Endothelial cell of umbilical vein (primary cell): ENCODE results near the gene CLIC6. TPM values are rescaled to one million over a fixed set of nuclear protein-coding genes. Genes with fewer than 3 reads are reported as not detected.
A peak's percentile ranks its signal among the peaks of the same experiment; 100 is the strongest.

Experiments
- Bru-seq: library from RNA; stranded (reverse); fragments of 400-500 nt; gene quantifications from one replicate; lab custom pipeline; 2021; lab: Mats Ljungman, UMichigan
- BruChase-seq, 2 experiments: library from RNA; stranded (reverse); fragments of 400-500 nt; gene quantifications; one replicate each; lab custom pipeline; 2021; lab: Mats Ljungman, UMichigan
- BruUV-seq: library from RNA; stranded (reverse); fragments of 400-500 nt; replicated peaks from 2 replicates; lab custom pipeline; 2021; lab: Mats Ljungman, UMichigan
- CTCF ChIA-PET: fragments of 300-600, 350-600 bp; sonication (Branson Sonifier 250); formaldehyde crosslinking; loops from one replicate; lab custom pipeline; 2021; ENCODE audit warnings: antibody characterized with exemption, inconsistent platforms; lab: Charles Lee
- POLR2A ChIA-PET: fragments of 300-600, 350-600 bp; sonication (Branson Sonifier 250); formaldehyde crosslinking; loops from one replicate; lab custom pipeline; 2021; ENCODE audit warnings: antibody characterized with exemption, inconsistent platforms; lab: Charles Lee
- DNase-seq: peaks from one replicate; pipeline ENCODE4 v3.0.0-alpha.2; 2011; ENCODE audit warnings: low read depth, low spot score
- FAIRE-seq: peaks from 2 replicates; lab custom pipeline; 2011; peaks lifted over from hg19 to GRCh38; lab: Jason Lieb, UNC
- H2AFZ ChIP-seq: 2 replicates; pipeline ENCODE4 v1.6.0; 2012; ENCODE audit warnings: low read depth, low read length, control low read depth, inconsistent platforms
- H3K27ac ChIP-seq: 2 replicates; pipeline ENCODE4 v1.5.1; 2011; ENCODE audit warnings: low read depth, mild to moderate bottlenecking, control low read depth, low read length, moderate library complexity; ENCODE audit not compliant: insufficient read depth
- H3K27me3 ChIP-seq, 2 experiments: 2 replicates each; pipeline versions ENCODE4 v1.6.0 to v1.6.1; 2011; ENCODE audit warnings: low read length in 2 of 2, mixed read lengths in 1 of 2; ENCODE audit not compliant: control insufficient read depth in 2 of 2, insufficient read depth in 2 of 2
- H3K36me3 ChIP-seq, 2 experiments: 2 replicates in 1 of 2; 3 replicates in 1 of 2; pipeline ENCODE4 v1.5.1; 2011; ENCODE audit warnings: low read length in 2 of 2, mild to moderate bottlenecking in 1 of 2, moderate library complexity in 1 of 2; ENCODE audit not compliant: control insufficient read depth in 2 of 2, insufficient read depth in 2 of 2; ENCODE audit errors: extremely low read depth in 1 of 2
- H3K4me1 ChIP-seq: 3 replicates; pipeline ENCODE4 v1.5.1; 2011; ENCODE audit warnings: mild to moderate bottlenecking, low read length; ENCODE audit not compliant: control insufficient read depth, insufficient read depth; ENCODE audit errors: extremely low read depth
- H3K4me2 ChIP-seq: 2 replicates; pipeline ENCODE4 v1.6.1; 2011; ENCODE audit warnings: low read length, control low read depth, mixed read lengths; ENCODE audit not compliant: insufficient read depth
- H3K4me3 ChIP-seq, 3 experiments: fragments of 200-600 bp in 1 of 3; sonication (generic), shearing (Covaris generic) in 1 of 3; replicated peaks in 1 of 3; 2 replicates each; pipeline ENCODE4 v1.5.1; 2011 to 2016; ENCODE audit warnings: control low read depth in 3 of 3, low read length in 3 of 3, mild to moderate bottlenecking in 2 of 3, inconsistent platforms in 1 of 3, low read depth in 1 of 3, moderate library complexity in 1 of 3; ENCODE audit not compliant: insufficient read depth in 1 of 3
- H3K79me2 ChIP-seq: 2 replicates; pipeline ENCODE4 v1.6.0; 2012; ENCODE audit warnings: low read length, inconsistent platforms; ENCODE audit not compliant: control insufficient read depth, insufficient read depth
- H3K9ac ChIP-seq: replicated peaks from 2 replicates; pipeline ENCODE3; 2011; ENCODE audit warnings: low read length, control low read depth; ENCODE audit not compliant: insufficient read depth; ENCODE audit errors: extremely low read depth
- H3K9me1 ChIP-seq: replicated peaks from 3 replicates; pipeline ENCODE4 v1.6.0; 2011; ENCODE audit warnings: mild to moderate bottlenecking, low read length; ENCODE audit not compliant: control insufficient read depth, insufficient read depth; ENCODE audit errors: extremely low read depth
- H3K9me3 ChIP-seq: replicated peaks from 2 replicates; pipeline ENCODE4 v1.5.1; 2012; ENCODE audit warnings: low read length, inconsistent platforms; ENCODE audit not compliant: control insufficient read depth, insufficient read depth
- H4K20me1 ChIP-seq: replicated peaks from 2 replicates; pipeline ENCODE3; 2011; ENCODE audit warnings: mild to moderate bottlenecking, low read length; ENCODE audit not compliant: control insufficient read depth, insufficient read depth; ENCODE audit errors: extremely low read depth
- CTCF ChIP-seq, 2 donors: IDR thresholded peaks; 1 replicate in 1 of 2; 2 replicates in 1 of 2; pipeline ENCODE4 v1.5.1; 2011; ENCODE audit warnings: low read length in 2 of 2, mild to moderate bottlenecking in 2 of 2, moderate library complexity in 2 of 2, control low read depth in 1 of 2, inconsistent platforms in 1 of 2, low read depth in 1 of 2; ENCODE audit not compliant: insufficient read depth in 1 of 2; ENCODE audit errors: extremely low read depth in 1 of 2
- EZH2 ChIP-seq: IDR thresholded peaks from 2 replicates; pipeline ENCODE4 v1.6.1; 2012; ENCODE audit warnings: borderline replicate concordance, low read depth, mild to moderate bottlenecking, moderate library complexity, low read length, inconsistent platforms; ENCODE audit not compliant: severe bottlenecking
- FOS ChIP-seq: IDR thresholded peaks from 2 replicates; pipeline ENCODE4 v1.6.1; 2011; ENCODE audit warnings: mild to moderate bottlenecking, low read length, moderate library complexity, borderline replicate concordance; ENCODE audit not compliant: insufficient read depth
- GATA2 ChIP-seq: IDR thresholded peaks from 2 replicates; pipeline ENCODE4 v1.7.0; 2011; ENCODE audit warnings: low read depth, mild to moderate bottlenecking, moderate library complexity, mixed read lengths, low read length; ENCODE audit not compliant: insufficient read length, insufficient read depth
- JUN ChIP-seq: IDR thresholded peaks from 2 replicates; pipeline ENCODE4 v1.6.1; 2011; ENCODE audit warnings: borderline replicate concordance, low read depth; ENCODE audit not compliant: insufficient read length, insufficient read depth
- MAX ChIP-seq: IDR thresholded peaks from 2 replicates; pipeline ENCODE4 v1.6.1; 2011; ENCODE audit not compliant: insufficient read depth, insufficient read length
- MYC ChIP-seq: IDR thresholded peaks from one replicate; pipeline ENCODE4 v1.6.1; 2011; ENCODE audit warnings: mild to moderate bottlenecking, low read depth, low read length
- POLR2A ChIP-seq: IDR thresholded peaks from 2 replicates; pipeline ENCODE4 v1.6.1; 2012; ENCODE audit warnings: low read depth, mild to moderate bottlenecking, control low read depth, low read length
- POLR2AphosphoS5 ChIP-seq: IDR thresholded peaks from 2 replicates; pipeline ENCODE4 v1.6.1; 2012; ENCODE audit warnings: low read depth, mild to moderate bottlenecking, control low read depth, low read length, moderate library complexity; ENCODE audit not compliant: insufficient read depth
- dilution Hi-C: fragments of 300-500 bp; cut with MboI; formaldehyde crosslinking; loops from one replicate; pipeline ENCODE4 v1.15.0; 2019; ENCODE audit warnings: low sequenced_read_pairs; ENCODE audit not compliant: extremely low pct_ligation_motif_present
- intact Hi-C: fragments of 100-400 bp; cut with micrococcal nuclease; formaldehyde crosslinking; loops from one replicate; pipeline ENCODE4 v1.10.0; 2022
- long read RNA-seq: library from polyadenylated mRNA; stranded (forward); transcript quantifications from one replicate; pipeline ENCODE4 v2.0.0, GENCODE V29; 2021
- polyA minus RNA-seq, 3 experiments: library from RNA; depleted of rRNA, polyadenylated mRNA; stranded (reverse); fragments of >200 nt; gene quantifications; 1 replicate in 1 of 3; 2 replicates in 2 of 3; pipeline ENCODE4 v1.2.3, GENCODE V29; 2011
- polyA plus RNA-seq, 4 experiments: library from polyadenylated mRNA; depleted of rRNA in 3 of 4; stranded (reverse) in 3 of 4; unstranded in 1 of 4; fragments of >200 nt; gene quantifications; 2 replicates each; pipeline versions ENCODE4 v1.2.1 to v1.2.3, GENCODE V29; 2011 to 2012; ENCODE audit warnings: missing spikeins in 1 of 4
- total RNA-seq: library from RNA; stranded (reverse); gene quantifications from 2 replicates; pipeline ENCODE4 v1.2.3, GENCODE V29; 2021

Gene CLIC6
- not detected in 2 replicates for total RNA-seq
- not detected in 2 replicates for polyA plus RNA-seq
- polyA plus RNA-seq (2011; cell fraction: cytosol; rRNA removed): not detected in 2 replicates
- not detected in 2 replicates for polyA plus RNA-seq (2011; cell fraction: nucleus; rRNA removed)
- not detected in 2 replicates for polyA plus RNA-seq (2012)
- polyA minus RNA-seq: not detected in 2 replicates
- polyA minus RNA-seq (2011; cell fraction: cytosol; rRNA and poly(A)+ RNA removed): not detected
- not detected in 2 replicates for polyA minus RNA-seq (2011; cell fraction: nucleus; rRNA and poly(A)+ RNA removed)
- Bru-seq, nascent RNA: not detected
- BruChase-seq, experiment 1, labeled RNA remaining after a 6-hour chase: not detected
- percentile 3 among the genes with signal in this experiment for BruChase-seq, experiment 2, labeled RNA remaining after a 2-hour chase
- long read RNA-seq: 0 reads

- no peaks in the 10 kb centered on the region for H3K9me1 ChIP-seq
- intact Hi-C loops (no loop called here), dilution Hi-C loops (no loop called here)
- H3K9ac ChIP-seq: no peak within 1 kb of the TSS
- H3K4me1 ChIP-seq: no peaks in the 10 kb centered on the region
- CTCF ChIA-PET: no interaction called here
- H3K79me2 ChIP-seq: no peaks in the 10 kb centered on the region
- DNase-seq: no peak
- POLR2A ChIA-PET: no interaction called here
- H3K27ac ChIP-seq: no peak within 1 kb of the TSS
- BruUV-seq: no TSS peak
- no peak within 1 kb of the TSS for H2AFZ ChIP-seq
- H3K4me3 ChIP-seq: no peak within 1 kb of the TSS
- TF ChIP-seq MAX (no peak), POLR2AphosphoS5 (no peak), FOS (no peak), MYC (no peak), JUN (no peak), POLR2A (no peak), EZH2 (no peak), GATA2 (no peak), CTCF (IDR thresholded peaks at IDR 0.05; ENCODE audit: extremely low read depth in 1 of 2, insufficient read depth in 1 of 2, low read depth in 1 of 2, low read length in 2 of 2) (no peak)
- peaks cover 56 to 72% of the 10 kb centered on the region in 2 experiments for H3K27me3 ChIP-seq
- H3K36me3 ChIP-seq: no peaks in the 10 kb centered on the region
- no peaks in the 10 kb centered on the region for H3K9me3 ChIP-seq
- FAIRE-seq: no peak
- H3K4me2 ChIP-seq: no peak within 1 kb of the TSS
- H4K20me1 ChIP-seq: no peaks in the 10 kb centered on the region
Observed at GRCh38 chr21:34668803-34669148, at the start of gene CLIC6. Gene CLIC6, plus strand, starts transcription at chr21:34668994. Its CDS starts 395 bp downstream, at chr21:34669389.
